Dendritic cell treated with granulocyte-macrophage colony-stimulating factor and Interleukin-4, amounts not matched to agents 40 ng/mL and 50 ng/mL, for 4 days (primary cell): ENCODE data around the gene GGA1.
"Not testable (repeated sequence)": the region's sequence is repeated elsewhere in the genome, so short reads cannot be mapped to it uniquely, and the experiment has no call there.

Source experiments
- H3K27ac Mint-ChIP-seq: one replicate; pipeline ENCODE4 v1.8.0; 2022; ENCODE audit warnings: mild to moderate bottlenecking, mixed read lengths
- H3K27me3 Mint-ChIP-seq: one replicate; pipeline ENCODE4 v1.8.0; 2022; ENCODE audit warnings: mild to moderate bottlenecking, mixed read lengths
- H3K36me3 Mint-ChIP-seq: one replicate; pipeline ENCODE4 v1.8.0; 2022; ENCODE audit warnings: low read depth, mixed read lengths
- H3K4me1 Mint-ChIP-seq: one replicate; pipeline ENCODE4 v1.8.0; 2022; ENCODE audit warnings: low read depth, mixed read lengths
- H3K4me3 Mint-ChIP-seq: one replicate; pipeline ENCODE4 v1.8.0; 2022; ENCODE audit warnings: mild to moderate bottlenecking, moderate library complexity, mixed read lengths
- H3K9me3 Mint-ChIP-seq: one replicate; pipeline ENCODE4 v1.8.0; 2022; ENCODE audit warnings: mixed read lengths
- intact Hi-C: fragments of 100-400 bp; cut with micrococcal nuclease; formaldehyde crosslinking; loops from one replicate; pipeline ENCODE4 v1.15.0; 2022

The GGA1 gene

GRCh38 chr22:37650463-37651136 lies 42.0 kb downstream of the GGA1 start:
- H3K4me1 Mint-ChIP-seq = peaks cover 10% of the 10 kb centered on the region
- intact Hi-C loops = no loop called here
- no peaks in the 10 kb centered on the region for H3K9me3 Mint-ChIP-seq
- no peak overlapping the region for H3K4me3 Mint-ChIP-seq
- H3K27me3 Mint-ChIP-seq = no peaks in the 10 kb centered on the region
- H3K36me3 Mint-ChIP-seq = peaks cover 100% of the 10 kb centered on the region
- H3K27ac Mint-ChIP-seq = no peak overlapping the region

- peaks cover 69% of the 10 kb centered on the region for H3K36me3 Mint-ChIP-seq
Measured at GRCh38 chr22:37654563-37655251, 46.1 kb downstream of the GGA1 start.

GRCh38 chr22:37655252-37655563 lies 46.6 kb downstream of the GGA1 start:
- Mint-ChIP-seq H3K27me3 (no peaks in the 10 kb centered on the region), H3K4me3 (no peak overlapping the region), H3K4me1 (peaks cover 32% of the 10 kb centered on the region), H3K9me3 (no peaks in the 10 kb centered on the region), H3K27ac (no peak overlapping the region), H3K36me3 (peaks cover 64% of the 10 kb centered on the region)
- intact Hi-C loops = no loop called here

More at GRCh38 chr22:37654563-37655251, 46.1 kb downstream of the GGA1 start:
- intact Hi-C loops = no loop called here
- Mint-ChIP-seq H3K4me3 (no peak overlapping the region), H3K4me1 (peaks cover 27% of the 10 kb centered on the region), H3K27ac (peak overlapping the region; percentile 16), H3K27me3 (no peaks in the 10 kb centered on the region), H3K9me3 (no peaks in the 10 kb centered on the region)

GRCh38 chr22:37656583-37656982 lies 47.9 kb downstream of the GGA1 start:
- peak overlapping the region; percentile 50 for H3K27ac Mint-ChIP-seq
- not testable (repeated sequence) for H3K4me3 Mint-ChIP-seq

GRCh38 chr22:37657590-37658132 lies 49.0 kb downstream of the GGA1 start:
- peak overlapping the region; percentile 86 for H3K27ac Mint-ChIP-seq
- no peaks in the 10 kb centered on the region for H3K9me3 Mint-ChIP-seq
- H3K27me3 Mint-ChIP-seq = no peaks in the 10 kb centered on the region
- H3K36me3 Mint-ChIP-seq = peaks cover 43% of the 10 kb centered on the region
- peaks cover 56% of the 10 kb centered on the region for H3K4me1 Mint-ChIP-seq
- intact Hi-C loops = loop anchor here (1.0 kb wide), 1 partner anchor 20 kb away; no protein-coding TSS in a partner anchor
- peak overlapping the region; percentile 81 for H3K4me3 Mint-ChIP-seq

More at GRCh38 chr22:37656583-37656982, 47.9 kb downstream of the GGA1 start:
- Mint-ChIP-seq H3K36me3 (peaks cover 50% of the 10 kb centered on the region), H3K4me1 (peaks cover 45% of the 10 kb centered on the region)
- H3K9me3 Mint-ChIP-seq, intact Hi-C loops, H3K27me3 Mint-ChIP-seq: not testable (repeated sequence)

- intact Hi-C loops = loop anchor here (1.0 kb wide), 1 partner anchor 19 kb away; no protein-coding TSS in a partner anchor
- peaks cover 38% of the 10 kb centered on the region for H3K36me3 Mint-ChIP-seq
- H3K4me3 Mint-ChIP-seq = peak within 1 kb of the TSS; percentile 84
- H3K9me3 Mint-ChIP-seq = no peaks in the 10 kb centered on the region
- peaks cover 56% of the 10 kb centered on the region for H3K4me1 Mint-ChIP-seq
- peak within 1 kb of the TSS; percentile 86 for H3K27ac Mint-ChIP-seq
- no peaks in the 10 kb centered on the region for H3K27me3 Mint-ChIP-seq
Measured at GRCh38 chr22:37658133-37659065, 49.8 kb downstream of the GGA1 start, which contains the start of gene PDXP. Gene PDXP (plus strand): TSS chr22:37658723. CDS start chr22:37658783, 60 bp downstream.

GRCh38 chr22:37659066-37659896 lies 50.6 kb downstream of the GGA1 start:
- H3K9me3 Mint-ChIP-seq = no peaks in the 10 kb centered on the region
- H3K4me1 Mint-ChIP-seq = peaks cover 56% of the 10 kb centered on the region
- no peaks in the 10 kb centered on the region for H3K27me3 Mint-ChIP-seq
- H3K36me3 Mint-ChIP-seq = peaks cover 34% of the 10 kb centered on the region
- peak overlapping the region; percentile 78 for H3K27ac Mint-ChIP-seq
- peak overlapping the region; percentile 84 for H3K4me3 Mint-ChIP-seq
- intact Hi-C loops = no loop called here

GRCh38 chr22:37659897-37660708 lies 51.5 kb downstream of the GGA1 start:
- intact Hi-C loops = no loop called here

GRCh38 chr22:37660709-37661045 lies 52.0 kb downstream of the GGA1 start:
- H3K4me1 Mint-ChIP-seq = peaks cover 51% of the 10 kb centered on the region
- peaks cover 30% of the 10 kb centered on the region for H3K36me3 Mint-ChIP-seq
- H3K27me3 Mint-ChIP-seq = no peaks in the 10 kb centered on the region
- H3K4me3 Mint-ChIP-seq = peak overlapping the region; percentile 84
- no peaks in the 10 kb centered on the region for H3K9me3 Mint-ChIP-seq
- intact Hi-C loops = no loop called here
- H3K27ac Mint-ChIP-seq = no peak overlapping the region

More at GRCh38 chr22:37659897-37660708, 51.5 kb downstream of the GGA1 start:
- Mint-ChIP-seq H3K36me3 (peaks cover 30% of the 10 kb centered on the region), H3K27ac (peak overlapping the region; percentile 78), H3K27me3 (no peaks in the 10 kb centered on the region), H3K4me3 (peak overlapping the region; percentile 84), H3K9me3 (no peaks in the 10 kb centered on the region), H3K4me1 (peaks cover 51% of the 10 kb centered on the region)

GRCh38 chr22:37661160-37661924 lies 52.7 kb downstream of the GGA1 start:
- Mint-ChIP-seq H3K4me1 (peaks cover 48% of the 10 kb centered on the region), H3K4me3 (peak overlapping the region; percentile 20), H3K27ac (peak overlapping the region; percentile 87), H3K9me3 (no peaks in the 10 kb centered on the region), H3K27me3 (no peaks in the 10 kb centered on the region), H3K36me3 (peaks cover 30% of the 10 kb centered on the region)
- intact Hi-C loops = no loop called here

- peaks cover 34% of the 10 kb centered on the region for H3K36me3 Mint-ChIP-seq
- H3K4me3 Mint-ChIP-seq = peak overlapping the region; percentile 48
- H3K27ac Mint-ChIP-seq = peak overlapping the region; percentile 87
- intact Hi-C loops = no loop called here
- H3K4me1 Mint-ChIP-seq = peaks cover 45% of the 10 kb centered on the region
- no peaks in the 10 kb centered on the region for H3K27me3 Mint-ChIP-seq
- no peaks in the 10 kb centered on the region for H3K9me3 Mint-ChIP-seq
Measured at GRCh38 chr22:37662039-37662438, 53.4 kb downstream of the GGA1 start.
